ENCODE data around the gene SUV39H2. TPM values are rescaled to one million over a fixed set of nuclear protein-coding genes. Genes with fewer than 3 reads are reported as not detected.
"Not testable (repeated sequence)": the region's sequence is repeated elsewhere in the genome, so short reads cannot be mapped to it uniquely, and the experiment has no call there.

Gene SUV39H2
- total and polyA plus RNA-seq, 4 experiments from 2014 or later = 4.4 to 6.1 (median 5.3) TPM

- CTCF ChIA-PET (ENCODE audit: partially characterized antibody) = interaction anchor here (1.0 kb wide), 1 partner anchor 112 kb away, joined by 5 read pairs; no protein-coding TSS in a partner anchor
- H3K27ac Mint-ChIP-seq; H3K9me3 Mint-ChIP-seq; H3K4me3 Mint-ChIP-seq; H3K27me3 Mint-ChIP-seq; H3K4me3 ChIP-seq (ENCODE audit: low read length in 2 of 2); H3K27me3 ChIP-seq (ENCODE audit: insufficient read depth, low read length); DNase-seq; H3K4me1 ChIP-seq (ENCODE audit: insufficient read depth, low read length); H3K9me3 ChIP-seq (ENCODE audit: control insufficient read depth in 1 of 2, low read length in 2 of 2); intact Hi-C loops (cut with micrococcal nuclease); H3K27ac ChIP-seq (ENCODE audit: low read depth, low read length): not testable (repeated sequence)
- Mint-ChIP-seq H3K36me3 (peaks cover 49 to 51% of the 10 kb centered on the region in 2 donors), H3K4me1 (peaks cover 7 to 29% (median 9%) of the 10 kb centered on the region in 4 donors)
- peaks cover 34% of the 10 kb centered on the region for H3K36me3 ChIP-seq (ENCODE audit: insufficient read depth, low read length)
- POLR2A ChIA-PET (ENCODE audit: partially characterized antibody) = interaction anchor here (0.7 kb wide), 1 partner anchor 13 kb away, joined by 3 read pairs; no protein-coding TSS in a partner anchor
Observed at GRCh38 chr10:14907591-14907990, 28.9 kb downstream of the SUV39H2 start.

GRCh38 chr10:14909101-14909500 is 30.4 kb downstream of the SUV39H2 start:
- H3K36me3 ChIP-seq (ENCODE audit: insufficient read depth, low read length) = peaks cover 34% of the 10 kb centered on the region
- H3K9me3 ChIP-seq (ENCODE audit: control insufficient read depth in 1 of 2, low read length in 2 of 2) = no peaks in the 10 kb centered on the region
- ChIA-PET CTCF (ENCODE audit: partially characterized antibody) (interaction anchor here (0.9 kb wide), 1 partner anchor 36 kb away, joined by 3 read pairs; no protein-coding TSS in a partner anchor), POLR2A (ENCODE audit: partially characterized antibody) (no interaction called here)
- no peak overlapping the region for H3K4me3 ChIP-seq (ENCODE audit: low read length in 2 of 2)
- intact Hi-C loops (cut with micrococcal nuclease) = no loop called here
- H3K4me3 Mint-ChIP-seq = no peak overlapping the region
- peaks cover 8% of the 10 kb centered on the region for H3K4me1 ChIP-seq (ENCODE audit: insufficient read depth, low read length)
- H3K4me1 Mint-ChIP-seq = peaks cover 7 to 29% (median 9%) of the 10 kb centered on the region in 4 donors
- H3K36me3 Mint-ChIP-seq = peaks cover 58 to 64% of the 10 kb centered on the region in 2 donors
- H3K27ac Mint-ChIP-seq = peak overlapping the region in 4 of 7 donors; percentile 6 to 65 (median 20)
- H3K9me3 Mint-ChIP-seq = peaks cover 0 to 3% (median 0%) of the 10 kb centered on the region in 8 donors
- H3K27me3 ChIP-seq (ENCODE audit: insufficient read depth, low read length) = no peaks in the 10 kb centered on the region
- no peaks in the 10 kb centered on the region for H3K27me3 Mint-ChIP-seq
- no peak for DNase-seq
- no peak overlapping the region for H3K27ac ChIP-seq (ENCODE audit: low read depth, low read length)

GRCh38 chr10:14910953-14911352 is 32.3 kb downstream of the SUV39H2 start:
- no peak for DNase-seq
- Histone ChIP-seq H3K9me3 (ENCODE audit: control insufficient read depth in 1 of 2, low read length in 2 of 2) (no peaks in the 10 kb centered on the region), H3K27me3 (ENCODE audit: insufficient read depth, low read length) (no peaks in the 10 kb centered on the region), H3K4me3 (ENCODE audit: low read length in 2 of 2) (no peak overlapping the region), H3K4me1 (ENCODE audit: insufficient read depth, low read length) (peaks cover 11% of the 10 kb centered on the region), H3K36me3 (ENCODE audit: insufficient read depth, low read length) (peaks cover 37% of the 10 kb centered on the region), H3K27ac (ENCODE audit: low read depth, low read length) (no peak overlapping the region)
- ChIA-PET CTCF (ENCODE audit: partially characterized antibody) (no interaction called here), POLR2A (ENCODE audit: partially characterized antibody) (no interaction called here)
- peaks cover 73 to 78% of the 10 kb centered on the region in 2 donors for H3K36me3 Mint-ChIP-seq
- no peak overlapping the region for H3K4me3 Mint-ChIP-seq
- no peaks in the 10 kb centered on the region for H3K27me3 Mint-ChIP-seq
- H3K9me3 Mint-ChIP-seq = peaks cover 0 to 3% (median 0%) of the 10 kb centered on the region in 8 donors
- intact Hi-C loops (cut with micrococcal nuclease) = no loop called here
- peak overlapping the region in 3 of 7 donors; percentile 13 to 55 (median 44) for H3K27ac Mint-ChIP-seq
- peaks cover 9 to 23% (median 15%) of the 10 kb centered on the region in 4 donors for H3K4me1 Mint-ChIP-seq

- POLR2A ChIA-PET (ENCODE audit: partially characterized antibody) = no interaction called here
Observed at GRCh38 chr10:14911801-14912200, 33.1 kb downstream of the SUV39H2 start.

GRCh38 chr10:14916600-14916999 is 37.9 kb downstream of the SUV39H2 start:
- no peaks in the 10 kb centered on the region for H3K27me3 Mint-ChIP-seq
- POLR2A ChIA-PET (ENCODE audit: partially characterized antibody) = no interaction called here
- Histone ChIP-seq H3K4me1 (ENCODE audit: insufficient read depth, low read length) (peaks cover 10% of the 10 kb centered on the region), H3K27ac (ENCODE audit: low read depth, low read length) (no peak overlapping the region), H3K4me3 (ENCODE audit: low read length in 2 of 2) (no peak overlapping the region), H3K36me3 (ENCODE audit: insufficient read depth, low read length) (peaks cover 39% of the 10 kb centered on the region), H3K27me3 (ENCODE audit: insufficient read depth, low read length) (no peaks in the 10 kb centered on the region), H3K9me3 (ENCODE audit: control insufficient read depth in 1 of 2, low read length in 2 of 2) (peaks cover 0 to 3% of the 10 kb centered on the region in 2 donors)
- intact Hi-C loops (cut with micrococcal nuclease) = no loop called here
- H3K9me3 Mint-ChIP-seq = peaks cover 3 to 23% (median 16%) of the 10 kb centered on the region in 8 donors
- no peak overlapping the region for H3K27ac Mint-ChIP-seq
- H3K4me3 Mint-ChIP-seq = no peak overlapping the region
- peaks cover 9 to 15% (median 13%) of the 10 kb centered on the region in 4 donors for H3K4me1 Mint-ChIP-seq
- DNase-seq = no peak
- CTCF ChIA-PET (ENCODE audit: partially characterized antibody) = no interaction called here
- peaks cover 84 to 90% of the 10 kb centered on the region in 2 donors for H3K36me3 Mint-ChIP-seq

More at GRCh38 chr10:14911801-14912200, 33.1 kb downstream of the SUV39H2 start:
- no peak overlapping the region for H3K27ac Mint-ChIP-seq
- Histone ChIP-seq H3K4me3 (ENCODE audit: low read length in 2 of 2) (no peak overlapping the region), H3K27me3 (ENCODE audit: insufficient read depth, low read length) (no peaks in the 10 kb centered on the region), H3K36me3 (ENCODE audit: insufficient read depth, low read length) (peaks cover 37% of the 10 kb centered on the region), H3K9me3 (ENCODE audit: control insufficient read depth in 1 of 2, low read length in 2 of 2) (no peaks in the 10 kb centered on the region), H3K4me1 (ENCODE audit: insufficient read depth, low read length) (peaks cover 10% of the 10 kb centered on the region), H3K27ac (ENCODE audit: low read depth, low read length) (no peak overlapping the region)
- no peak for DNase-seq
- H3K9me3 Mint-ChIP-seq = peaks cover 0 to 7% (median 3%) of the 10 kb centered on the region in 8 donors
- H3K27me3 Mint-ChIP-seq = no peaks in the 10 kb centered on the region
- intact Hi-C loops (cut with micrococcal nuclease) = no loop called here
- H3K36me3 Mint-ChIP-seq = peaks cover 79 to 85% of the 10 kb centered on the region in 2 donors
- H3K4me1 Mint-ChIP-seq = peaks cover 8 to 22% (median 15%) of the 10 kb centered on the region in 4 donors
- H3K4me3 Mint-ChIP-seq = no peak overlapping the region
- CTCF ChIA-PET (ENCODE audit: partially characterized antibody) = no interaction called here

- no peaks in the 10 kb centered on the region for H3K27me3 ChIP-seq (ENCODE audit: insufficient read depth, low read length)
- DNase-seq = no peak
- no peak overlapping the region for H3K27ac Mint-ChIP-seq
- H3K36me3 Mint-ChIP-seq = peaks cover 88 to 92% of the 10 kb centered on the region in 2 donors
- H3K36me3 ChIP-seq (ENCODE audit: insufficient read depth, low read length) = peaks cover 50% of the 10 kb centered on the region
- ChIA-PET CTCF (ENCODE audit: partially characterized antibody) (interaction anchor here (1.0 kb wide), 1 partner anchor 14 kb away, joined by 3 read pairs; no protein-coding TSS in a partner anchor), POLR2A (ENCODE audit: partially characterized antibody) (interaction anchor here (0.6 kb wide), 1 partner anchor 43 kb away, joined by 3 read pairs; no protein-coding TSS in a partner anchor)
- peaks cover 0 to 3% of the 10 kb centered on the region in 2 donors for H3K9me3 ChIP-seq (ENCODE audit: control insufficient read depth in 1 of 2, low read length in 2 of 2)
- H3K4me3 ChIP-seq (ENCODE audit: low read length in 2 of 2) = no peak overlapping the region
- peaks cover 10% of the 10 kb centered on the region for H3K4me1 ChIP-seq (ENCODE audit: insufficient read depth, low read length)
- H3K4me3 Mint-ChIP-seq = no peak overlapping the region
- peaks cover 3 to 23% (median 16%) of the 10 kb centered on the region in 8 donors for H3K9me3 Mint-ChIP-seq
- no peaks in the 10 kb centered on the region for H3K27me3 Mint-ChIP-seq
- no peak overlapping the region for H3K27ac ChIP-seq (ENCODE audit: low read depth, low read length)
- peaks cover 10 to 15% (median 13%) of the 10 kb centered on the region in 4 donors for H3K4me1 Mint-ChIP-seq
- intact Hi-C loops (cut with micrococcal nuclease) = no loop called here
Observed at GRCh38 chr10:14917827-14918226, 39.2 kb downstream of the SUV39H2 start.

- Histone ChIP-seq H3K27ac (ENCODE audit: low read depth, low read length) (no peak overlapping the region), H3K9me3 (ENCODE audit: control insufficient read depth in 1 of 2, low read length in 2 of 2) (peaks cover 0 to 3% of the 10 kb centered on the region in 2 donors), H3K4me1 (ENCODE audit: insufficient read depth, low read length) (peaks cover 10% of the 10 kb centered on the region), H3K27me3 (ENCODE audit: insufficient read depth, low read length) (no peaks in the 10 kb centered on the region), H3K36me3 (ENCODE audit: insufficient read depth, low read length) (peaks cover 59% of the 10 kb centered on the region), H3K4me3 (ENCODE audit: low read length in 2 of 2) (no peak overlapping the region)
- Mint-ChIP-seq H3K36me3 (peaks cover 86 to 93% of the 10 kb centered on the region in 2 donors), H3K4me3 (no peak overlapping the region), H3K9me3 (peaks cover 3 to 23% (median 16%) of the 10 kb centered on the region in 8 donors), H3K4me1 (peaks cover 10 to 15% (median 13%) of the 10 kb centered on the region in 4 donors), H3K27ac (peak overlapping the region in 1 of 7 donors; percentile 10), H3K27me3 (no peaks in the 10 kb centered on the region)
- CTCF ChIA-PET (ENCODE audit: partially characterized antibody) = interaction anchor here (2.0 kb wide), 1 partner anchor 14 kb away, joined by 13 read pairs; no protein-coding TSS in a partner anchor
- DNase-seq = no peak
- intact Hi-C loops (cut with micrococcal nuclease) = no loop called here
- POLR2A ChIA-PET (ENCODE audit: partially characterized antibody) = no interaction called here
Observed at GRCh38 chr10:14918964-14919363, 40.3 kb downstream of the SUV39H2 start.
